H9 (cell line): ENCODE measurements around the gene EFCAB6. TPM values are rescaled to one million over a fixed set of nuclear protein-coding genes. Genes with fewer than 3 reads are reported as not detected.
A peak's percentile ranks its signal among the peaks of the same experiment; 100 is the strongest.

Experiments
- DNase-seq: peaks from one replicate; pipeline ENCODE4 v3.0.0-alpha.2; 2017
- H2AFZ ChIP-seq: one replicate; pipeline ENCODE4 v1.6.1; 2013; ENCODE audit warnings: mild to moderate bottlenecking, low read length, control low read depth, moderate library complexity
- H2AK5ac ChIP-seq: 2 replicates; pipeline ENCODE4 v1.6.1; 2013; ENCODE audit warnings: low read length, control low read depth, mixed read lengths; ENCODE audit not compliant: insufficient read length
- H2BK120ac ChIP-seq: one replicate; pipeline ENCODE4 v1.6.1; 2013; ENCODE audit warnings: low read depth, mild to moderate bottlenecking, low read length, control low read depth, inconsistent platforms; ENCODE audit not compliant: poor library complexity, severe bottlenecking
- H2BK12ac ChIP-seq: 2 replicates; pipeline ENCODE4 v1.6.1; 2013; ENCODE audit warnings: low read length, control low read depth, mixed read lengths, low read depth; ENCODE audit not compliant: insufficient read length
- H2BK15ac ChIP-seq: 2 replicates; pipeline ENCODE4 v1.6.1; 2013; ENCODE audit warnings: low read depth, low read length, control low read depth
- H2BK20ac ChIP-seq: one replicate; pipeline ENCODE4 v1.6.1; 2013; ENCODE audit warnings: low read depth, mild to moderate bottlenecking, low read length, control low read depth, inconsistent platforms; ENCODE audit not compliant: poor library complexity, severe bottlenecking
- H2BK5ac ChIP-seq: 2 replicates; pipeline ENCODE4 v1.6.1; 2013; ENCODE audit warnings: low read length, control low read depth, mixed read lengths; ENCODE audit not compliant: insufficient read length
- H3K14ac ChIP-seq: 2 replicates; pipeline ENCODE4 v1.6.1; 2013; ENCODE audit warnings: low read length, control low read depth; ENCODE audit not compliant: insufficient read depth
- H3K18ac ChIP-seq: 2 replicates; pipeline ENCODE4 v1.6.1; 2013; ENCODE audit warnings: low read depth, mild to moderate bottlenecking, mixed read lengths, low read length, control low read depth; ENCODE audit not compliant: insufficient read length
- H3K23ac ChIP-seq: 2 replicates; pipeline ENCODE4 v1.6.1; 2013; ENCODE audit warnings: low read length, control low read depth, mixed read lengths, low read depth; ENCODE audit not compliant: insufficient read length
- H3K23me2 ChIP-seq: 2 replicates; pipeline ENCODE4 v1.6.1; 2013; ENCODE audit warnings: low read depth, mild to moderate bottlenecking, mixed read lengths, low read length, control low read depth; ENCODE audit not compliant: insufficient read length, poor library complexity, severe bottlenecking
- H3K27ac ChIP-seq: 2 replicates; pipeline ENCODE4 v1.5.1; 2013; ENCODE audit warnings: low read length, control low read depth, mixed read lengths, low read depth; ENCODE audit not compliant: insufficient read length
- H3K27me3 ChIP-seq: 2 replicates; pipeline ENCODE4 v1.6.1; 2013; ENCODE audit warnings: low read length, control low read depth, inconsistent platforms; ENCODE audit not compliant: insufficient read depth
- H3K4ac ChIP-seq: 2 replicates; pipeline ENCODE4 v1.6.1; 2013; ENCODE audit warnings: low read depth, mild to moderate bottlenecking, control low read depth, inconsistent platforms, low read length, moderate library complexity
- H3K4me1 ChIP-seq: 2 replicates; pipeline ENCODE4 v1.6.1; 2013; ENCODE audit warnings: low read length, control low read depth, inconsistent platforms; ENCODE audit not compliant: insufficient read depth
- H3K4me2 ChIP-seq: 2 replicates; pipeline ENCODE4 v1.6.1; 2013; ENCODE audit warnings: low read length, control low read depth, mixed read lengths; ENCODE audit not compliant: insufficient read length, insufficient read depth
- H3K56ac ChIP-seq: 2 replicates; pipeline ENCODE4 v1.6.1; 2013; ENCODE audit warnings: low read depth, mild to moderate bottlenecking, mixed read lengths, low read length, control low read depth; ENCODE audit not compliant: insufficient read length
- H3K79me1 ChIP-seq: 2 replicates; pipeline ENCODE4 v1.6.1; 2013; ENCODE audit warnings: low read depth, mild to moderate bottlenecking, moderate library complexity, low read length, control low read depth, inconsistent platforms; ENCODE audit not compliant: insufficient read depth, poor library complexity, severe bottlenecking
- H3K79me2 ChIP-seq: 2 replicates; pipeline ENCODE4 v1.6.1; 2013; ENCODE audit warnings: low read length, control low read depth, inconsistent platforms; ENCODE audit not compliant: insufficient read depth
- H3K9ac ChIP-seq: 2 replicates; pipeline ENCODE4 v1.6.1; 2013; ENCODE audit warnings: low read length, control low read depth, mixed read lengths; ENCODE audit not compliant: insufficient read length; ENCODE audit errors: extremely low read depth
- H3K9me3 ChIP-seq: one replicate; pipeline ENCODE4 v1.6.1; 2013; ENCODE audit warnings: low read depth, low read length, inconsistent platforms; ENCODE audit not compliant: control insufficient read depth
- H3T11ph ChIP-seq: one replicate; pipeline ENCODE4 v1.6.1; 2013; ENCODE audit warnings: mild to moderate bottlenecking, low read length, control low read depth, inconsistent platforms
- H4K20me1 ChIP-seq: one replicate; pipeline ENCODE4 v1.6.1; 2013; ENCODE audit not compliant: control insufficient read depth, insufficient read length, insufficient read depth
- H4K5ac ChIP-seq: 2 replicates; pipeline ENCODE4 v1.6.1; 2013; ENCODE audit warnings: low read depth, mild to moderate bottlenecking, mixed read lengths, low read length, control low read depth; ENCODE audit not compliant: insufficient read length
- H4K8ac ChIP-seq: replicated peaks from 2 replicates; pipeline ENCODE4 v1.6.1; 2013; ENCODE audit warnings: low read length, control low read depth, mixed read lengths, low read depth; ENCODE audit not compliant: insufficient read length
- H4K91ac ChIP-seq: 2 replicates; pipeline ENCODE4 v1.6.1; 2013; ENCODE audit warnings: low read depth, mild to moderate bottlenecking, moderate library complexity, mixed read lengths, low read length, control low read depth; ENCODE audit not compliant: insufficient read length
- H3K27ac Mint-ChIP-seq, 3 experiments: 2 replicates in 2 of 3; 3 replicates in 1 of 3; pipeline ENCODE4 v1.8.0; 2020 to 2021; ENCODE audit warnings: mixed read lengths in 3 of 3, mild to moderate bottlenecking in 1 of 3, moderate library complexity in 1 of 3
- H3K27me3 Mint-ChIP-seq: 2 replicates; pipeline ENCODE4 v1.8.0; 2021; ENCODE audit warnings: low read depth, mild to moderate bottlenecking, moderate library complexity, mixed read lengths
- H3K36me3 Mint-ChIP-seq, 3 experiments: 2 replicates in 2 of 3; 3 replicates in 1 of 3; pipeline ENCODE4 v1.8.0; 2020 to 2021; ENCODE audit warnings: low read depth in 3 of 3, mixed read lengths in 3 of 3; ENCODE audit not compliant: insufficient read depth in 1 of 3
- H3K4me1 Mint-ChIP-seq, 2 experiments: 2 replicates each; pipeline ENCODE4 v1.8.0; 2020; ENCODE audit warnings: mixed read lengths in 2 of 2
- H3K4me3 Mint-ChIP-seq, 2 experiments: 2 replicates in 1 of 2; 3 replicates in 1 of 2; pipeline ENCODE4 v1.8.0; 2020 to 2021; ENCODE audit warnings: mild to moderate bottlenecking in 2 of 2, mixed read lengths in 2 of 2, moderate library complexity in 1 of 2
- H3K9me3 Mint-ChIP-seq, 2 experiments: 2 replicates in 1 of 2; 3 replicates in 1 of 2; pipeline ENCODE4 v1.8.0; 2020; ENCODE audit warnings: mild to moderate bottlenecking in 2 of 2, mixed read lengths in 2 of 2, moderate library complexity in 1 of 2
- WGBS: extraction: QIAGEN DNeasy Blood & Tissue Kit; methylation state at CpG from one replicate; pipeline ENCODE4 v1.1.7; 2013; ENCODE audit warnings: missing lambda C conversion rate, low lambda C conversion rate, mixed read lengths; ENCODE audit not compliant: insufficient read length; ENCODE audit errors: extremely low coverage; 5-methylcytosine and 5-hydroxymethylcytosine counted together
- total RNA-seq: library from RNA; stranded (reverse); gene quantifications from 2 replicates; pipeline ENCODE4 v1.2.1, GENCODE V29; 2021
- TF ChIP-seq, protein P1 (sequence below): fragments of 200-600 bp; sonication (generic); conservative IDR thresholded peaks from 3 replicates; pipeline ENCODE4 v1.8.0; 2021; ENCODE audit warnings: antibody characterized with exemption, mild to moderate bottlenecking

EFCAB6 gene
- total RNA-seq, 1 experiment from 2014 or later: 0.31 TPM

DNA sequence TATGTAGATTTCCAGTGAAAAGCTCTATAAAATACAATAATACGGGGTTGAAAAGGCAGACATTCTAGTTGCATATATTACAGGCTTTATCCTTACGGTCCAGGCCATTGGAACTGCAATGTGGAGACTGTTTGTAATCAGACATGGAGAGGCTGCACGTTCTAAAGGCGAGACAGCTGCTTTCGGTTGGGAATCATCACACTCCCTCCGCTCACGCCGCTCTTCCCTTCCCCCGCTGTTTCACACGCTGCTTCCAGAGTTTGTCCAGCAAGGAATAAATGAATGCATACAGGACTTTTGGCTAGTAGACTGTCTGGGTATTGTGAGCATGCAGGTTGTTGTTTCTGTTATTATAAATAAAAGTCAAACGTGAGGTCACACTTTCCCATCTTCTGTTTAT lies 13.5 kb upstream of the EFCAB6 start:
- Mint-ChIP-seq H3K27ac (peak overlapping the region in 1 of 3 experiments; percentile 62; a peak in 1 of 7 replicates), H3K27me3 (peaks cover 6% of the 10 kb centered on the region), H3K4me3 (no peak overlapping the region), H3K36me3 (peaks cover 7 to 43% (median 33%) of the 10 kb centered on the region in 3 experiments; a peak in 6 of 7 replicates), H3K4me1 (peaks cover 65 to 75% of the 10 kb centered on the region in 2 experiments), H3K9me3 (no peaks in the 10 kb centered on the region)
- Histone ChIP-seq H3K79me1 (no peaks in the 10 kb centered on the region), H3K4ac (no peak overlapping the region), H3K23ac (no peak overlapping the region), H3K9ac (no peak overlapping the region), H2BK5ac (no peak overlapping the region), H3K56ac (no peak overlapping the region), H2BK20ac (no peak overlapping the region), H3K18ac (no peak overlapping the region), H2AFZ (no peak overlapping the region), H2AK5ac (no peak overlapping the region), H3K14ac (no peak overlapping the region), H3K4me2 (no peak overlapping the region), H3K79me2 (no peaks in the 10 kb centered on the region), H2BK15ac (no peak overlapping the region), H2BK120ac (no peak overlapping the region), H3K9me3 (no peaks in the 10 kb centered on the region), H4K5ac (no peak overlapping the region), H4K91ac (no peak overlapping the region), H4K20me1 (no peaks in the 10 kb centered on the region), H3K27ac (no peak overlapping the region), H3K4me1 (peaks cover 5% of the 10 kb centered on the region), H3T11ph (no peak overlapping the region), H2BK12ac (no peak overlapping the region), H4K8ac (no peak overlapping the region), H3K27me3 (no peaks in the 10 kb centered on the region), H3K23me2 (no peaks in the 10 kb centered on the region)
- WGBS: no CpG with 5 or more reads among the region's 11 CpGs
- TF ChIP-seq, protein P1, sequence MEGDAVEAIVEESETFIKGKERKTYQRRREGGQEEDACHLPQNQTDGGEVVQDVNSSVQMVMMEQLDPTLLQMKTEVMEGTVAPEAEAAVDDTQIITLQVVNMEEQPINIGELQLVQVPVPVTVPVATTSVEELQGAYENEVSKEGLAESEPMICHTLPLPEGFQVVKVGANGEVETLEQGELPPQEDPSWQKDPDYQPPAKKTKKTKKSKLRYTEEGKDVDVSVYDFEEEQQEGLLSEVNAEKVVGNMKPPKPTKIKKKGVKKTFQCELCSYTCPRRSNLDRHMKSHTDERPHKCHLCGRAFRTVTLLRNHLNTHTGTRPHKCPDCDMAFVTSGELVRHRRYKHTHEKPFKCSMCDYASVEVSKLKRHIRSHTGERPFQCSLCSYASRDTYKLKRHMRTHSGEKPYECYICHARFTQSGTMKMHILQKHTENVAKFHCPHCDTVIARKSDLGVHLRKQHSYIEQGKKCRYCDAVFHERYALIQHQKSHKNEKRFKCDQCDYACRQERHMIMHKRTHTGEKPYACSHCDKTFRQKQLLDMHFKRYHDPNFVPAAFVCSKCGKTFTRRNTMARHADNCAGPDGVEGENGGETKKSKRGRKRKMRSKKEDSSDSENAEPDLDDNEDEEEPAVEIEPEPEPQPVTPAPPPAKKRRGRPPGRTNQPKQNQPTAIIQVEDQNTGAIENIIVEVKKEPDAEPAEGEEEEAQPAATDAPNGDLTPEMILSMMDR: no peak
- peak; percentile 8 for DNase-seq
